ENCODE results near the gene KCNA1. TPM values are rescaled to one million over a fixed set of nuclear protein-coding genes. Genes with fewer than 3 reads are reported as not detected.

The KCNA1 gene
- total RNA-seq, 1 donor from 2014 or later: 0.27 TPM

DNA sequence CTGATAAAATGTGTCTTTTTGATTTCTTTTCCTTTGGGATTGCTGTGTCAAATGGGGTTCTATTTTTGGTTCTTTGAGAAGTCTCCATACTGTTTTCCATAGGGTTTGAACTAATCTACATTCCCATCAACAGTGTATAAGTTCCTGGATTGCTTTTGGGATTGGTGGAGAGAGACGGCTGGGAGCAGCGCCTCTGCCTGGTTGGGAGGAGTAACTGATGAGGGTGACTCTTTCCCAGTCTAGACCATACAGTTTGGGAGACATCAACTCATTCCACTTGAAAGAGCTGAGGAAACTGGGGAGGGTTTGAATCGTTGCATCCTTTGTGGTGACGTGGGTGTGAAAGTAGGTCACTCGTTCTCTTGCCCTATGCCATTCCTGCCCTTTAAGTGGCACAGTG, 42.3 kb upstream of the KCNA1 start:
- H3K9me3 Mint-ChIP-seq (ENCODE audit: unreplicated experiment): peaks cover 6% of the 10 kb centered on the region
- H3K27me3 Mint-ChIP-seq (ENCODE audit: low read depth, unreplicated experiment): peaks cover 77% of the 10 kb centered on the region

DNA sequence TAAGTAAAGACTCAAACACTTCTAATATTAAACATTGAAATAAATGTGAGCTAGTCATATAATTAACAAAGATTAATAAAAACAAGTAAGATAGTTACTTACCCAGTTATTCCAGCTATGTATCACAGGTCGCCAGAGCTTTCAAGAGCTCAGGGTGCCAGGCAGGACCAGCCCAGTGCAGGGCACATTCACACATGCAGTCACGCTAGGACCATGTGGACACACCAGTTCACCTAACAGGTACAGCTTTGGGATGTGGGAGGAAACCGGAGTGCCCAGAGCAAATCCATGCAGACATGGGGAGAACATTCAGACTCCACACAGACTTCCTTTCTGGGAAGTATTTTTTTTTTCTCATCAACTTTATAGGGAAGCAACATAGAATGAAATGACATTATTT, 39.3 kb upstream of the KCNA1 start:
- H3K27ac Mint-ChIP-seq (ENCODE audit: unreplicated experiment): no peak overlapping the region
- no peak for DNase-seq (ENCODE audit: low read depth)
- Histone ChIP-seq H3K9me3 (ENCODE audit: insufficient read depth, low read depth, low read length) (no peaks in the 10 kb centered on the region), H3K4me1 (ENCODE audit: insufficient read depth, low read length) (no peaks in the 10 kb centered on the region), H3K27ac (ENCODE audit: low read depth, low read length) (no peak overlapping the region), H4K20me1 (ENCODE audit: insufficient read depth, low read length) (no peaks in the 10 kb centered on the region), H3K36me3 (ENCODE audit: insufficient read depth, low read length) (no peaks in the 10 kb centered on the region), H3K4me2 (ENCODE audit: low read length) (no peak overlapping the region), H3K9ac (ENCODE audit: low read length) (no peak overlapping the region), H2AFZ (ENCODE audit: low read depth, low read length) (no peak overlapping the region), H3K27me3 (ENCODE audit: insufficient read depth, low read length) (peaks cover 7% of the 10 kb centered on the region), H3K79me2 (ENCODE audit: insufficient read depth, low read length) (no peaks in the 10 kb centered on the region), H3K4me3 (ENCODE audit: insufficient read depth, low read depth, low read length) (no peak overlapping the region)
- H3K9me3 Mint-ChIP-seq (ENCODE audit: unreplicated experiment): peaks cover 6% of the 10 kb centered on the region
- peaks cover 59% of the 10 kb centered on the region for H3K27me3 Mint-ChIP-seq (ENCODE audit: low read depth, unreplicated experiment)
- no peaks in the 10 kb centered on the region for H3K36me3 Mint-ChIP-seq (ENCODE audit: low read depth, unreplicated experiment)
- H3K4me3 Mint-ChIP-seq (ENCODE audit: unreplicated experiment): no peak overlapping the region
- no peaks in the 10 kb centered on the region for H3K4me1 Mint-ChIP-seq (ENCODE audit: low read depth, unreplicated experiment)
- TF ChIP-seq EZH2 (IDR thresholded peaks at IDR 0.05; ENCODE audit: insufficient read depth, low read length): no peak
- TF ChIP-seq, protein P1, sequence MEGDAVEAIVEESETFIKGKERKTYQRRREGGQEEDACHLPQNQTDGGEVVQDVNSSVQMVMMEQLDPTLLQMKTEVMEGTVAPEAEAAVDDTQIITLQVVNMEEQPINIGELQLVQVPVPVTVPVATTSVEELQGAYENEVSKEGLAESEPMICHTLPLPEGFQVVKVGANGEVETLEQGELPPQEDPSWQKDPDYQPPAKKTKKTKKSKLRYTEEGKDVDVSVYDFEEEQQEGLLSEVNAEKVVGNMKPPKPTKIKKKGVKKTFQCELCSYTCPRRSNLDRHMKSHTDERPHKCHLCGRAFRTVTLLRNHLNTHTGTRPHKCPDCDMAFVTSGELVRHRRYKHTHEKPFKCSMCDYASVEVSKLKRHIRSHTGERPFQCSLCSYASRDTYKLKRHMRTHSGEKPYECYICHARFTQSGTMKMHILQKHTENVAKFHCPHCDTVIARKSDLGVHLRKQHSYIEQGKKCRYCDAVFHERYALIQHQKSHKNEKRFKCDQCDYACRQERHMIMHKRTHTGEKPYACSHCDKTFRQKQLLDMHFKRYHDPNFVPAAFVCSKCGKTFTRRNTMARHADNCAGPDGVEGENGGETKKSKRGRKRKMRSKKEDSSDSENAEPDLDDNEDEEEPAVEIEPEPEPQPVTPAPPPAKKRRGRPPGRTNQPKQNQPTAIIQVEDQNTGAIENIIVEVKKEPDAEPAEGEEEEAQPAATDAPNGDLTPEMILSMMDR (IDR thresholded peaks at IDR 0.05; ENCODE audit: insufficient read depth, low read depth, low read length): no peak
- no peak for FAIRE-seq

More for the DNA sequence above, 42.3 kb upstream of the KCNA1 start:
- no peak for FAIRE-seq
- H3K4me3 Mint-ChIP-seq (ENCODE audit: unreplicated experiment): no peak overlapping the region
- Histone ChIP-seq H2AFZ (ENCODE audit: low read depth, low read length) (no peak overlapping the region), H3K27me3 (ENCODE audit: insufficient read depth, low read length) (peaks cover 17% of the 10 kb centered on the region), H3K79me2 (ENCODE audit: insufficient read depth, low read length) (no peaks in the 10 kb centered on the region), H3K9me3 (ENCODE audit: insufficient read depth, low read depth, low read length) (no peaks in the 10 kb centered on the region), H3K4me3 (ENCODE audit: insufficient read depth, low read depth, low read length) (no peak overlapping the region), H3K36me3 (ENCODE audit: insufficient read depth, low read length) (no peaks in the 10 kb centered on the region), H4K20me1 (ENCODE audit: insufficient read depth, low read length) (no peaks in the 10 kb centered on the region), H3K4me2 (ENCODE audit: low read length) (no peak overlapping the region), H3K9ac (ENCODE audit: low read length) (no peak overlapping the region), H3K27ac (ENCODE audit: low read depth, low read length) (no peak overlapping the region), H3K4me1 (ENCODE audit: insufficient read depth, low read length) (no peaks in the 10 kb centered on the region)
- H3K36me3 Mint-ChIP-seq (ENCODE audit: low read depth, unreplicated experiment): no peaks in the 10 kb centered on the region
- H3K27ac Mint-ChIP-seq (ENCODE audit: unreplicated experiment): no peak overlapping the region
- TF ChIP-seq EZH2 (IDR thresholded peaks at IDR 0.05; ENCODE audit: insufficient read depth, low read length): no peak
- TF ChIP-seq, protein P1 (IDR thresholded peaks at IDR 0.05; ENCODE audit: insufficient read depth, low read depth, low read length): no peak
- no peaks in the 10 kb centered on the region for H3K4me1 Mint-ChIP-seq (ENCODE audit: low read depth, unreplicated experiment)
- no peak for DNase-seq (ENCODE audit: low read depth)

DNA sequence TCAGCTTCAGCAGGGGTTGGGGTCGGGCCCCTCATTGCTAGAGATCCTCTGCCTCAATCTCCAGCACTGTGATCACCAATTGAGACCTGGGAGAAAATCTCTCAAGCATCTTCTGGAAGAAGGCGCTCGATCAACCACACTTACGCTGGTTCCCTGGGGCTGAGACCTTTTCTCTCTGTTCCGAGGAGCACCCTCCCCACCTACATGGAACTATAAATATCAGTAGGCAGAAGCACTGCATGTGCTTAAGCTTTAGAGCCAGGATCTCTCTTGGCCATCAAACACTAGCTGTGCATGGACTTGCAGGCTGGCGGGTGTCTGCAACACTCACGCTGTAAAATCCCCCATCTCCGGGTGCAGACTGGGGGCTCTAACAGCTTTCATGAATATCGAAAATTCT, 38.2 kb upstream of the KCNA1 start:
- TF ChIP-seq, protein P1 (IDR thresholded peaks at IDR 0.05; ENCODE audit: insufficient read depth, low read depth, low read length): no peak
- no peak for TF ChIP-seq EZH2 (IDR thresholded peaks at IDR 0.05; ENCODE audit: insufficient read depth, low read length)

More for the DNA sequence above, 38.2 kb upstream of the KCNA1 start:
- Histone ChIP-seq H3K9me3 (ENCODE audit: insufficient read depth, low read depth, low read length) (no peaks in the 10 kb centered on the region), H3K4me2 (ENCODE audit: low read length) (no peak overlapping the region), H3K79me2 (ENCODE audit: insufficient read depth, low read length) (no peaks in the 10 kb centered on the region), H3K9ac (ENCODE audit: low read length) (no peak overlapping the region), H2AFZ (ENCODE audit: low read depth, low read length) (no peak overlapping the region), H3K4me3 (ENCODE audit: insufficient read depth, low read depth, low read length) (no peak overlapping the region), H3K36me3 (ENCODE audit: insufficient read depth, low read length) (no peaks in the 10 kb centered on the region), H4K20me1 (ENCODE audit: insufficient read depth, low read length) (no peaks in the 10 kb centered on the region), H3K4me1 (ENCODE audit: insufficient read depth, low read length) (no peaks in the 10 kb centered on the region), H3K27ac (ENCODE audit: low read depth, low read length) (no peak overlapping the region), H3K27me3 (ENCODE audit: insufficient read depth, low read length) (peaks cover 9% of the 10 kb centered on the region)
- peaks cover 6% of the 10 kb centered on the region for H3K9me3 Mint-ChIP-seq (ENCODE audit: unreplicated experiment)
- peaks cover 56% of the 10 kb centered on the region for H3K27me3 Mint-ChIP-seq (ENCODE audit: low read depth, unreplicated experiment)
- no peak overlapping the region for H3K4me3 Mint-ChIP-seq (ENCODE audit: unreplicated experiment)
- H3K4me1 Mint-ChIP-seq (ENCODE audit: low read depth, unreplicated experiment): no peaks in the 10 kb centered on the region
- no peak for FAIRE-seq
- no peaks in the 10 kb centered on the region for H3K36me3 Mint-ChIP-seq (ENCODE audit: low read depth, unreplicated experiment)
- no peak for DNase-seq (ENCODE audit: low read depth)
- no peak overlapping the region for H3K27ac Mint-ChIP-seq (ENCODE audit: unreplicated experiment)
